Measurements from ENCODE around the gene UNG.

Gene UNG

DNA sequence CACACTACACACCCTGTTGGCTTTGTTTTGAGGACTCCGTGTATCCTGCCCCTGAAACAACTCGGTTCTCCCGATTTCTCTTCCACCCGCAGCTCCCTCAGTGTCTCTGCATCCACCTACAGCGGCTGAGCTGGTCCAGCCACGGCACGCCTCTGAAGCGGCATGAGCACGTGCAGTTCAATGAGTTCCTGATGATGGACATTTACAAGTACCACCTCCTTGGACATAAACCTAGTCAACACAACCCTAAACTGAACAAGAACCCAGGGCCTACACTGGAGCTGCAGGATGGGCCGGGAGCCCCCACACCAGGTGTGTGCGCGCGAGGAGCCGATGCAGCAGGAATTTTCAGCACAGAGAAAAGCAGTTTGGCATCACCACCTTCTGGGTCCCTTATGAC is 14.6 kb upstream of the UNG start:
- Histone ChIP-seq H3K4me3 (ENCODE audit: low read length) (no peak overlapping the region), H2AFZ (ENCODE audit: low read depth, low read length) (no peak overlapping the region), H3K9me3 (ENCODE audit: insufficient read depth, low read length) (no peaks in the 10 kb centered on the region), H3K36me3 (replicated peaks; ENCODE audit: low read depth, low read length) (peaks cover 25% of the 10 kb centered on the region), H3K79me2 (ENCODE audit: low read length) (no peaks in the 10 kb centered on the region), H3K9ac (ENCODE audit: low read length) (no peak overlapping the region), H3K4me2 (ENCODE audit: low read length) (no peak overlapping the region), H4K20me1 (ENCODE audit: insufficient read depth, low read length) (no peaks in the 10 kb centered on the region), H3K4me1 (ENCODE audit: low read length) (no peaks in the 10 kb centered on the region), H3K27me3 (ENCODE audit: low read depth, low read length) (no peaks in the 10 kb centered on the region), H3K27ac (ENCODE audit: low read length) (no peak overlapping the region)
- TF ChIP-seq EZH2phosphoT487 (IDR thresholded peaks at IDR 0.05; ENCODE audit: low read depth): no peak
- TF ChIP-seq, protein P1, sequence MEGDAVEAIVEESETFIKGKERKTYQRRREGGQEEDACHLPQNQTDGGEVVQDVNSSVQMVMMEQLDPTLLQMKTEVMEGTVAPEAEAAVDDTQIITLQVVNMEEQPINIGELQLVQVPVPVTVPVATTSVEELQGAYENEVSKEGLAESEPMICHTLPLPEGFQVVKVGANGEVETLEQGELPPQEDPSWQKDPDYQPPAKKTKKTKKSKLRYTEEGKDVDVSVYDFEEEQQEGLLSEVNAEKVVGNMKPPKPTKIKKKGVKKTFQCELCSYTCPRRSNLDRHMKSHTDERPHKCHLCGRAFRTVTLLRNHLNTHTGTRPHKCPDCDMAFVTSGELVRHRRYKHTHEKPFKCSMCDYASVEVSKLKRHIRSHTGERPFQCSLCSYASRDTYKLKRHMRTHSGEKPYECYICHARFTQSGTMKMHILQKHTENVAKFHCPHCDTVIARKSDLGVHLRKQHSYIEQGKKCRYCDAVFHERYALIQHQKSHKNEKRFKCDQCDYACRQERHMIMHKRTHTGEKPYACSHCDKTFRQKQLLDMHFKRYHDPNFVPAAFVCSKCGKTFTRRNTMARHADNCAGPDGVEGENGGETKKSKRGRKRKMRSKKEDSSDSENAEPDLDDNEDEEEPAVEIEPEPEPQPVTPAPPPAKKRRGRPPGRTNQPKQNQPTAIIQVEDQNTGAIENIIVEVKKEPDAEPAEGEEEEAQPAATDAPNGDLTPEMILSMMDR (IDR thresholded peaks at IDR 0.05; ENCODE audit: low read depth, low read length): no peak

DNA sequence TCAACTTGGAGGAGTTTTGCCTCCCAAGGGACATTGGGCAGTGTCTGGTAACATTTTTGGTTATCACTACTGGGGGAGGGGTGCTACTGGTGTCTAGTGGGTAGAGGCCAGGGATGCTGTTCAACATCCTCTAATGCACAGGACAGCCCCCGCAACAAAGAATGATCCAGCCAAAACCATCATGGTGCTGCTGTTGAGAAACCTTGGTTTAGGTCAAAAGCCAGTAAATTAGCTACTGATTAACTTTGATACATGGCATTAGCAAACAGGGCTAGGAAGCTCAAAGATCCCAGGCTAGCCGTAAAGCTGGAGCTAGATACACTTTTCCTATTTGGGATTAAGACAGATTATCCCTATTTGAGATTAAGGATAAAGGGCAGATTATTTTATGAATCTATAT is 13.0 kb upstream of the UNG start:
- H3K4me2 ChIP-seq (ENCODE audit: low read length): no peak overlapping the region
- no peaks in the 10 kb centered on the region for H4K20me1 ChIP-seq (ENCODE audit: insufficient read depth, low read length)
- H3K9ac ChIP-seq (ENCODE audit: low read length): no peak overlapping the region
- H3K36me3 ChIP-seq (replicated peaks; ENCODE audit: low read depth, low read length): peaks cover 34% of the 10 kb centered on the region
- no peaks in the 10 kb centered on the region for H3K9me3 ChIP-seq (ENCODE audit: insufficient read depth, low read length)
- no peaks in the 10 kb centered on the region for H3K27me3 ChIP-seq (ENCODE audit: low read depth, low read length)
- H3K4me3 ChIP-seq (ENCODE audit: low read length): no peak overlapping the region
- H3K4me1 ChIP-seq (ENCODE audit: low read length): no peaks in the 10 kb centered on the region
- no peak overlapping the region for H2AFZ ChIP-seq (ENCODE audit: low read depth, low read length)
- no peak overlapping the region for H3K27ac ChIP-seq (ENCODE audit: low read length)
- no peak for TF ChIP-seq EZH2phosphoT487 (IDR thresholded peaks at IDR 0.05; ENCODE audit: low read depth)
- TF ChIP-seq, protein P1 (IDR thresholded peaks at IDR 0.05; ENCODE audit: low read depth, low read length): no peak
- no peaks in the 10 kb centered on the region for H3K79me2 ChIP-seq (ENCODE audit: low read length)

DNA sequence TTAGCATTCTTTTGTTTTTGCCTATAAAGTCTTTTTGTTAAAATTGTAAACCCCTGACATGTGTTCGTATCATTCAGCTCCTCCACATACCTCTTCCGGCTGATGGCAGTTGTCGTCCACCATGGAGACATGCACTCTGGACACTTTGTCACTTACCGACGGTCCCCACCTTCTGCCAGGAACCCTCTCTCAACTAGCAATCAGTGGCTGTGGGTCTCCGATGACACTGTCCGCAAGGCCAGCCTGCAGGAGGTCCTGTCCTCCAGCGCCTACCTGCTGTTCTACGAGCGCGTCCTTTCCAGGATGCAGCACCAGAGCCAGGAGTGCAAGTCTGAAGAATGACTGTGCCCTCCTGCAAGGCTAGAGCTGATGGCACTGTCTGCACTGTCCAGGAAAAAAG is 11.8 kb upstream of the UNG start:
- Histone ChIP-seq H4K20me1 (ENCODE audit: insufficient read depth, low read length) (no peaks in the 10 kb centered on the region), H3K27me3 (ENCODE audit: low read depth, low read length) (no peaks in the 10 kb centered on the region), H3K9me3 (ENCODE audit: insufficient read depth, low read length) (no peaks in the 10 kb centered on the region)

DNA sequence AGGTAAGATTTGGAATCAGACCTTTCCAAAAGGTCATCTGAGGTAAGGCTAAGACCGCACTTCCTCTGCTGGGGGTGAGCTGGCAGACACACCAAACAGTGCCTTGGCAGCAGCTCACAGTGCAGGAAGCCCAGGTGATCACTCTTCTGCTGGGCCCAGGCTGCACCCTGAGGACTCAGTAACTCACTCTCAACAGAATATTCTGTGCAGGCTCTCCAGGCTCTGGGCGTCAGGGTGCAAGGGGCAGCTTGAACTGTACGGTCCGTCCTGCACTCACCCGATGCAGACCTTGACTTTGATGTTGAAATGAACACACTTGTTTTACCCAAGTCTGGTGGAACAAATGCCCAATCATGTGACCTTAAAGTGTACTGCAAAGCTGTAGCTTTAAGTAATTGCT is 10.1 kb upstream of the UNG start:
- TF ChIP-seq, protein P1 (IDR thresholded peaks at IDR 0.05; ENCODE audit: low read depth, low read length): no peak
- TF ChIP-seq EZH2phosphoT487 (IDR thresholded peaks at IDR 0.05; ENCODE audit: low read depth): no peak
- Histone ChIP-seq H3K4me2 (ENCODE audit: low read length) (no peak overlapping the region), H2AFZ (ENCODE audit: low read depth, low read length) (no peak overlapping the region), H3K27ac (ENCODE audit: low read length) (no peak overlapping the region), H3K9ac (ENCODE audit: low read length) (no peak overlapping the region), H3K27me3 (ENCODE audit: low read depth, low read length) (no peaks in the 10 kb centered on the region), H3K4me3 (ENCODE audit: low read length) (no peak overlapping the region), H3K9me3 (ENCODE audit: insufficient read depth, low read length) (no peaks in the 10 kb centered on the region), H3K4me1 (ENCODE audit: low read length) (peaks cover 6% of the 10 kb centered on the region), H3K36me3 (replicated peaks; ENCODE audit: low read depth, low read length) (peaks cover 51% of the 10 kb centered on the region), H4K20me1 (ENCODE audit: insufficient read depth, low read length) (no peaks in the 10 kb centered on the region), H3K79me2 (ENCODE audit: low read length) (peaks cover 25% of the 10 kb centered on the region)

More for the DNA sequence above, 11.8 kb upstream of the UNG start:
- Histone ChIP-seq H3K4me1 (ENCODE audit: low read length) (no peaks in the 10 kb centered on the region), H3K9ac (ENCODE audit: low read length) (no peak overlapping the region), H3K4me3 (ENCODE audit: low read length) (no peak overlapping the region), H2AFZ (ENCODE audit: low read depth, low read length) (no peak overlapping the region), H3K27ac (ENCODE audit: low read length) (no peak overlapping the region), H3K36me3 (replicated peaks; ENCODE audit: low read depth, low read length) (peaks cover 42% of the 10 kb centered on the region), H3K79me2 (ENCODE audit: low read length) (peaks cover 9% of the 10 kb centered on the region; the same call in 1 of the 2 replicates), H3K4me2 (ENCODE audit: low read length) (no peak overlapping the region)
- TF ChIP-seq, protein P1 (IDR thresholded peaks at IDR 0.05; ENCODE audit: low read depth, low read length): no peak
- TF ChIP-seq EZH2phosphoT487 (IDR thresholded peaks at IDR 0.05; ENCODE audit: low read depth): no peak

Measured in OCI-LY3 (cell line).